Stimulated activated CD8-positive, alpha-beta memory T cell treated with anti-CD3 and anti-CD28 coated beads, Interleukin-4, amount 100 ng/mL, for 24 hours (primary cell): ENCODE results near the gene SCO2.

Source experiments
- DNase-seq: peaks from one replicate; pipeline ENCODE4 v3.0.0-alpha.2; 2020; ENCODE audit warnings: low read depth

The SCO2 gene

GRCh38 chr22:50476868-50477267 is 48.5 kb downstream of the SCO2 start:
- DNase-seq, result no peak

DNA sequence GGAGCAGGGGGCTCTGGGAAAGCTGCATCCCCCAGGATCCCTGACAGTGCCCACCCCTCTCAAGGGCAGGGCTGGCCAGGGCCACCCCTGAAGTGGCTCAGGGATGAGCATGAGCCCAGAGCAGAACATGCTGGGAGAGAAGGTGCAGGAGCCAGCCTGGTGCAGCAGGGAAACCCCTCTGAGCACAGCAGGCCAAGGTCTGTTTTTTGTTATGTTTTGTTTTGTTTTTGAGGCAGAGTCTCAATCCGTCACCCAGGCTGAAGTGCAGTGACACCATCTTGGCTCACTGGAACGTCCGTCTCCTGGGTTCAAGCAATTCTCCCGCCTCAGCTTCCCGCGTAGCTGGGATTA is 49.8 kb downstream of the SCO2 start:
- no peak for DNase-seq

DNA sequence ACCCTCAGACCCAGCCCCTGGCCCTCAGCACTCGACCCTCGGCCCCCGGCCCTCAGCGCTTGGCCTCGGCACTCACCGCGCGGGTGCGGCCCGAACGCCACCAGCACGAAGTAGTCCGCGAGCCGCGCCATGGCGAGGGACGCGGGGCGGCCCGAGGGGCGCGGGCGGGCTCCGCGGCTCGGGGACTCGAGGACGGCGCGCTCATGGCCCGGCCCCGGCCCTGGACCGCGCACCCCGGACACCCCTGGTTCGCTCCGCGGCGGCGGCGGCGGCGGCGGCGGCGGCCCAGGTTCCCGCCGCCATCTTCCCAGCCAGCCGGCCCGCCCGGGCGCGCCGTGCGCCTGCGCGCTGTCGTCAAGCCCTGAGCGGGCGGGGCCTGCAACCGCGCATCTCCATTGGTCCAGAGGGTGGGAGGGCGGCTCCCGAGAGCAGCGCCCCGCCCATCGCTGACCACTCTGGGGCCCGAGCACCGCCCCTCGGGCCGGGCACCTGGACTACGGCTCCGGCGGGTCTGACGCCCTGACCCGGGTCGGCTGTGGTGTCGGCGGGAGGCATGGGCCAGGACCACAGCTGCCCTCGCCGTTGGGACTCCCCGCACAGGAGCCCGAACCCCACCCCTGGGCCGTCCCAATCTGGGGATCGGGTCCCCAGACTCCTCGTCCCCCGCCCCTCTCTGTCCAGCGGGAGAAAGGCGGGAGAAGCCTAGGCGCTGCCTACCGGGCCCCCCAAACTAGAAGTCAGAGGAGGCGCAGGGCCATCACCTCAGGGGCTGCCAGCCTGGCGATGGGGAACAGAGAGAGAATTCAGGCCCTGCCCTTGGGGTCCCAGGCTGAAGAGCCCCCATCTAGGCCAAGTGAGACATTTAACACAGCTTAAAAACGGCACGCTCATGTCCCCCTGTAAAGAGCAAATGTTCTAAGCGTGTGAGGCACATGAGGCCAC is 50.4 kb downstream of the SCO2 start, which contains the start of gene SBF1:
Gene SBF1, minus strand, starts transcription at position 326 of the 942 bp plus-strand sequence. Its CDS starts 195 bp downstream, at position 131.
- DNase-seq, result peak; percentile 81

GRCh38 chr22:50473855-50474671 is 51.3 kb downstream of the SCO2 start:
- peak; percentile 33 for DNase-seq
